Anterior cingulate cortex (tissue), 58 donors: Measurements from ENCODE around the gene PARD3.

Experiments used
- DNase-seq, 58 donors: peaks; one replicate each; lab custom pipeline; 2025; lab: John Stamatoyannopoulos, UW

The PARD3 gene

GRCh38 chr10:34635111-34635510 lies 180.0 kb downstream of the PARD3 start:
- no peak for DNase-seq

GRCh38 chr10:34633374-34633773 lies 181.7 kb downstream of the PARD3 start:
- no peak for DNase-seq

GRCh38 chr10:34629084-34629483 lies 186.0 kb downstream of the PARD3 start:
- DNase-seq, result no peak

- DNase-seq, result no peak
Observed at GRCh38 chr10:34628174-34628796, 186.8 kb downstream of the PARD3 start.

GRCh38 chr10:34627741-34628140 lies 187.4 kb downstream of the PARD3 start:
- DNase-seq, result no peak

DNA sequence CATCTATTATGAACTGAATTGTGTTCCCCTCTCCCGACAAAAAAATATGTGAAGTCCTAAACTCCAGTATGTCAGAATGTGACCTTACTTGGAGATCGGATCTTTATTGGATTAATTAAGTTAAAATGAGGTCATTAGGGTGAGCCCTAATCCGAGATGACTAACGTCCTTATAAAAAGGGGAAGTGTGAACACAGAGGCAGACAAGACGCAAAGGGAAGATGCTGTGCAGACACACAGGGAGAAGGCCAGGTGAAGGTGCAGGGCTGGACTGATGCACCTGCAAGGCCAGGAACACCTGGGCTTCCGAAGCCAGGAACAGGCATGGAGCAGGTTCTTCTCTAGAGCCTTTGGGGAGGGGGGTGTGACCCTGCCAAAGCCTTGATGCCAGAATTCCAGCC lies 187.8 kb downstream of the PARD3 start:
- DNase-seq, result no peak

GRCh38 chr10:34626158-34626880 lies 188.8 kb downstream of the PARD3 start:
- no peak for DNase-seq

- no peak for DNase-seq
Observed at GRCh38 chr10:34624323-34625153, 190.6 kb downstream of the PARD3 start.

DNA sequence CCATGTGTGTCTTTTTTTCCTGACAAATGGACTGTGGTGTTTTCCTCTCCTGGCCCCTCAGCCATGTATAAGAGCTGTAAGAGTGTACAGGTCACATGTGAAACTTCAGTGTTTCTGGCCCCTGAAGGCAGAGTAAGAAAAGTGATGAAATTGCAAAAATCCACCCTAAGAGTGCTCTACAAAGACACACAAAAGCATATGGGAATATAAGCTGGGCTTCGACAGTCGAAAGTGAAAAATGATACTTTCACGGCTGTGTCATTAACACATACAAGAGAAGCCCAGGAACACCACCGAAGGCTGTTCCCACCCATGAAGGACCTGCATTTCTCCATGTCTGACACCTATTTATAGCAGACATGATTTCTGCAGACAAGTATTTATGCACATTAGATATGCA lies 192.2 kb downstream of the PARD3 start:
- no peak for DNase-seq

- no peak for DNase-seq
Observed at GRCh38 chr10:34618611-34619010, 196.5 kb downstream of the PARD3 start.

DNA sequence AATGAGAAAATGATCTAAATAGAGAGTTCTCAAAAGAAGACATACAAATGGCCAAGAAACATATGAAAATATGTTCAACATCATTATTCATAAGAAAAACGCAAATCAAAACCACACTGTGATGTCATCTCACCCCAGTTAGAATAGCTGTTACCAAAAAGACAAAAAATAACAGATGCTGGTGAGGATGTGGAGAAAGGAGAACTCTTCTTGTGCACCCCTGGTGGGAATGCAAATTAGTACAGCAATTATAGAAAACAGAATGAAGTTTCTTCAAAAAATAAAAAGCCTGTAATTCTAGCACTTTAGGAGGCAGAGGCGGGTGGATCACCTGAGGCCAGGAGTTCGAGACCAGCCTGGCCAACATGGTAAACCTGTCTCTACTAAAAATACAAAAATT lies 199.3 kb downstream of the PARD3 start:
- DNase-seq, result no peak

- no peak for DNase-seq
Observed at GRCh38 chr10:34613491-34613890, 201.6 kb downstream of the PARD3 start.

GRCh38 chr10:34612938-34613337 lies 202.2 kb downstream of the PARD3 start:
- DNase-seq, result no peak

DNA sequence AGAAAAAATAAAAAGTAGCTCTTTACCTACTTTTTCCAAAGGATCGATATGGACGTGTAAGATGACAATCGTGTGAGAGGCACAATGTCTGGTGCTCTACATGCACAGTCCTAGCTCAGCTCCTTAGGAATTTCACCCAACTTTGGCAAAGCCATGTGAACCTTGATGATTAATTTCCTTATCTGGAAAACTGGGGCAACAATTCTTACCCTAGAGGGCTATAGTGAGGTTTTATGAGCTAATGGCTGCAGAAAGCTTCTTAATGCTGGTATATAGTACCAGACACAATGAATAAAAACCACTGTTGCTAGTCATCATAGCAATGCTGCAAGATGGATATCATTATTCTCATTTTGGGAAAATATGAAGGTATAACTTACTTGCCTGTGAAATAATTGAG lies 202.7 kb downstream of the PARD3 start:
- DNase-seq, result no peak

DNA sequence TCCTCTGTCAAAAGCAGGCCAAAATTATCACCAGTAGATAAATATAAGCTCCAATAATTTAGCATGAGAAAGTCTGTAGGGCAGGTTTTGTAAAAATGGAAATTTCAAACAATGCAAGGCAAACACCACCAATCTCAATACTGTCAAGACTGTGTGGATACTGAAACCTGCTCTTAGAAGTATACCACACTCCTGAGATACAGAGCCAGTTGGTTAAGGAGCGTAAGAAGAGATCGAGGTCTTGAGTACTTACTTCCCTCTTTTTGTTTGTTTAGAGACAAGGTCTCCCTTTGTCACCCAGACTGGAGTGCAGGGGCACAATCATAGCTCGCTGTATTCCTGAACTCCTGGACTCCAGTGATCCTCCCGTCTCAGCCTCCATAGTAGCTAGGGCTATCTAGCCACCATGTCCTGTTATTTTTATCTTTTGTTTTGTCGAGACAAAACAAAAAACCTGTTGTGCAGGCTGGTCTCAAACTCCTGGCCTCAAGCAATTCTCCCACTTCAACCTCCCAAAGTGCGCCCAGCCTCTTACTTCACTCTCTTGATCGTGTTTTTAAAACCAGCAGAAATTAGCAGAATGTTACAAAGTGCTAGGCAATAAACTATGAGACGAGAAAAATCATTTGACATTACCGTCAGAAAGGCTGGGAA lies 205.7 kb downstream of the PARD3 start:
- DNase-seq, result no peak

DNA sequence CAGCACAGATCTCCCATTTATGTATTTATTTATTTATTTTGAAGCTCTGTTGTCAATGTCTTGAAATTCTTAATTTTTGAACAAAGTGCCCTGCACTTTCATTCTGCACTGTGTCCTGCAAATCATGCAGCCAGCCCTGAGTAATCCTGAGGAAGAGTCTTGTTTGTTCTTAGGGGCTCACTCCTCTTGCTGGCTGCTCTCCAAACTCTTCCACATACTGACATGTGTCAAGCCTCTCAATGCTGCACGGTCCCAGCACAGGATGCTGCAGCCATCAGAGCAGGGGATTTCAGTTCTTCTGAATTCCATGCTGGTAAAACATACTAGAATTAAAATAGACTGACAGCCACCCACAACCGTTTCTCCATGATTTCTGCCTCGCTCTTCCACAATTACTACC lies 207.2 kb downstream of the PARD3 start:
- no peak for DNase-seq

DNA sequence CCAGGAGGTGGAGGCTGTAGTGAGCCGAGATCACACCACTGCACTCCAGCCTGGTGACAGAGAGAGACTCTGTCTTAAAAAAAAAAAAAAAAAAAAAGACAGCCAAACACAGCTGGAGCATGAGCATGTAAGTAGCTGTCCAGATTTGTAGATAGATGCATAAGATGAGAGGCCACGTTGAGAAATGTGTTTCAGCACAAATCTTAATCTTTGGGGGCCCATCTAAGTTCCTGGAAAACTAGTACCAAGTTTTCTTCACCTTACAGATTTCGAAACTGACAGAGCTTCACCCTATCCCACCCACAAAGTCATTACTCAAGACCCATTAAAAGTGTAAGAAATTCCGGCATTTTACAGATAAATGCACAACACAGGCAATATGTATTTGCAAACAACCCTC lies 208.2 kb downstream of the PARD3 start:
- no peak for DNase-seq

DNA sequence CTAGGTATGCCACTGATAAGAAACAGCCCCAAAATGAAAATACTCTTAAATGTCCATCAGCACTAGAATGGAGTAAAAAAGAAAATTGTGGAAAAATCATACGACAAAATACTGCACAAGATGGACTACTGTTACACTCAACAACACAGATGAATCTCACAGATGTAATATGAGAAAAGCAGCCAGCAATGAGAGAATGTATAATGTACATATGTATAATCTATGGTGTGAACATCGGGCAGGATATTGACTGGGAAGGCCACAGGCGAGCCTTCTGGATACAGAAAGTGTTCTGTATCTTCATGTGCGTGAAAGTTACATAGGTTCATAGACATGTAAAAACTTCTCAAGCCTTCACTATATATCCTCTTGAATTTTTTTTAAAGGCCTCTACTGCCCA lies 212.6 kb downstream of the PARD3 start:
- DNase-seq, result no peak

- no peak for DNase-seq
Observed at GRCh38 chr10:34601691-34602090, 213.4 kb downstream of the PARD3 start.

DNA sequence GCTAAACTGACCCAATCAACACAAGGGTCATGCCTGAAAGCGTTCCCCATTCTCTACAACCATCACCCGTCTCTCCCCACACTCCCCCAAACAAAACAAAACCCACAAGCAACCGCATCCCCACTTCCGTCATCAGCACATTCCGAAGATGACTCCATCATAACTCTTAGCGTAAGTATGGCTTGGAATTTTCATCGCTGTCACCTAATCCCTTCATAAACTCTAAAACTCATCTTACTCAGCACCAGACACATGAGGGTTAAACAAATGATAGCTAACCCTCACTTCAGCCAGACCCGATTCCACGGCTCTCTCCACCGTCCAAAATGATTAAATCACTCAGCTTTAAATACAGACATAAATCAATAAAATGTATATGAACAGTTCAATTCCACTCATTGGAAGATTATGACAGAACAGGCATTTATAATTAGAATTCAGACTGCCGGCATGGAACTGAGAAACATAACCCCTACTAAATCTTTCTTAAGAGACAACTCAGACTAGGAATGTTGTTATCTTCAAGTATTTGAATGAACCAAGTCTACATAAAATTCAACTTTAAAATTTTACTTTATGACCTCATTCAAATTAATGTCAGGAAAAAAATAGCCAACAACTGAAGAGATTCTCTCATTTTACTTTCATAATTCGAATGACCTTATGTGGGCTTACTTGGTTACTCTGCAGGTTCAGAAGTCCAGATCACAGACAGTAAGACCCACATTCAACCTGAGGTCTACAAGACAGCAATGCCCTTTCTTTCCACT lies 215.9 kb downstream of the PARD3 start:
- no peak for DNase-seq
